IPS-18a (cell line): ENCODE measurements around the gene HBS1L.

Source experiments
- H3K27ac ChIP-seq: one replicate; pipeline ENCODE4 v1.5.1; 2013; ENCODE audit warnings: low read length
- H3K27me3 ChIP-seq: one replicate; pipeline ENCODE4 v1.6.1; 2013; ENCODE audit warnings: mild to moderate bottlenecking, low read length; ENCODE audit not compliant: control insufficient read depth, insufficient read depth
- H3K36me3 ChIP-seq: one replicate; pipeline ENCODE4 v1.6.1; 2013; ENCODE audit warnings: low read depth, low read length; ENCODE audit not compliant: control insufficient read depth
- H3K4me1 ChIP-seq: one replicate; pipeline ENCODE4 v1.6.1; 2013; ENCODE audit warnings: low read depth, low read length; ENCODE audit not compliant: control insufficient read depth
- H3K4me3 ChIP-seq: one replicate; pipeline ENCODE4 v1.5.1; 2013; ENCODE audit warnings: low read length
- H3K9ac ChIP-seq: one replicate; pipeline ENCODE4 v1.6.1; 2013; ENCODE audit warnings: mild to moderate bottlenecking, low read length, moderate library complexity
- H3K9me3 ChIP-seq: one replicate; pipeline ENCODE4 v1.6.1; 2013; ENCODE audit warnings: low read depth, low read length; ENCODE audit not compliant: control insufficient read depth

The HBS1L gene

GRCh38 chr6:135054569-135055498 lies at the start of gene HBS1L:
TSS of gene HBS1L (minus strand) at chr6:135054822. CDS start at chr6:135054691, 131 bp downstream.
- no peaks in the 10 kb centered on the region for H3K9me3 ChIP-seq
- no peaks in the 10 kb centered on the region for H3K4me1 ChIP-seq
- peak within 1 kb of the TSS; percentile 89 for H3K27ac ChIP-seq
- peaks cover 3% of the 10 kb centered on the region for H3K36me3 ChIP-seq
- H3K4me3 ChIP-seq, result peak within 1 kb of the TSS; percentile 91
- no peaks in the 10 kb centered on the region for H3K27me3 ChIP-seq
- H3K9ac ChIP-seq, result peak within 1 kb of the TSS; percentile 95

- Histone ChIP-seq H3K4me3 (no peak overlapping the region), H3K36me3 (no peaks in the 10 kb centered on the region), H3K9me3 (no peaks in the 10 kb centered on the region), H3K27ac (no peak overlapping the region), H3K27me3 (no peaks in the 10 kb centered on the region), H3K9ac (no peak overlapping the region), H3K4me1 (no peaks in the 10 kb centered on the region)
Observed at GRCh38 chr6:135104199-135104598, 49.6 kb upstream of the HBS1L start.

- no peaks in the 10 kb centered on the region for H3K4me1 ChIP-seq
- no peak overlapping the region for H3K4me3 ChIP-seq
- no peaks in the 10 kb centered on the region for H3K27me3 ChIP-seq
- H3K27ac ChIP-seq, result no peak overlapping the region
- no peaks in the 10 kb centered on the region for H3K9me3 ChIP-seq
- H3K9ac ChIP-seq, result no peak overlapping the region
- H3K36me3 ChIP-seq, result no peaks in the 10 kb centered on the region
Observed at GRCh38 chr6:135102191-135102590, 47.6 kb upstream of the HBS1L start.

DNA sequence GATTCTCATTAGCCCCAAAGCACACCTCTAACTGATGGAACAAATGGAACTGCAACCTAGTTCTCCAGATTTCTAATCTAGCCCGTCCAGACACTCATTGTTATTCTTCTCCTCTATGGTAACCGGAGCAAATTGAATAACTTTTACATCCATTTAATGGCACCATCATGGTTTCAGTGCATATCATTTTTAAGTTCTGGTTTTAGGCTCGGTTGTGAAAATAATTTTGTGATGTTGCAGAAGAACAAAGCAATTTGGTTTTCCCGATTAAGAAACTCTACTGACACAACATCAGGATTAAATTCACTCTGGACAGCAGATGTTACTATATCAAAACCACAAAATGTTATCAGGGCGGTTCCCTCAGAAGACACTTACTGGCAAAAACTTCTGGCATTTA lies 42.5 kb upstream of the HBS1L start:
- Histone ChIP-seq H3K9me3 (no peaks in the 10 kb centered on the region), H3K27ac (no peak overlapping the region), H3K9ac (no peak overlapping the region), H3K27me3 (no peaks in the 10 kb centered on the region), H3K4me1 (no peaks in the 10 kb centered on the region), H3K4me3 (no peak overlapping the region), H3K36me3 (no peaks in the 10 kb centered on the region)

DNA sequence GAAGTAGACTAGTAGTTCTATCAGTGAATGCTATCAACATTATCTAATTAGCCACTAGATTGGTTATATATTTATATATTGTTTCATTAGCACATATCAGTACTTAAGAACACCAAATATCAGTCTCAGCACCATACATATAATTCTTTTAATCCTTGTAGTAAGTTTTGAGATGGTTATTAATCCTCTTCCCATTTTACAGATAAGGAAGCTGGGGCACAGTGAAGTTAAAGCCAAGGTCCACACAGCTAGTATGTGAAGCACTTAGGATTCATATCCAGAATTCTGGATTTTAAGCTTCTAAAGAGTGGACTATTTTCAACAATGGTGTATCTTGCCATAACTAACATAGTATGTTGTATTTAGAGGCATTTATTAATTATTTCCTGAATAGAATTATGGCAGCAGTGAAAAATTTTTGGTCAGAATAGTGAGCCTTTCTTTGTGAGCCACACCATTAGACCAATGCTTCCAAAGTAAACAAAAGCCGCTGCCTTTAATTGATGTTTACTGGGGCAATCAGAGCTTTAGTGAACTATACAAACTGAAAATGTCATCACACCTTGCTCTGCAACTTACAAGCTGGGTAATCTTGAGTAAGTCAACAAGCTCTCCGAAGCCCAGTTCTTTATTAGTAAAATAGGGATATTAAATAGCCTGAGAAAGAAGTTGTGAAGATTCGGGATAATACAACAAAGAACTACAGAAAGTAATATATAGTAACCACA lies 41.9 kb upstream of the HBS1L start:
- H3K4me1 ChIP-seq, result no peaks in the 10 kb centered on the region
- no peak overlapping the region for H3K4me3 ChIP-seq
- no peaks in the 10 kb centered on the region for H3K9me3 ChIP-seq
- no peak overlapping the region for H3K27ac ChIP-seq
- H3K36me3 ChIP-seq, result no peaks in the 10 kb centered on the region
- H3K27me3 ChIP-seq, result no peaks in the 10 kb centered on the region
- H3K9ac ChIP-seq, result no peak overlapping the region

DNA sequence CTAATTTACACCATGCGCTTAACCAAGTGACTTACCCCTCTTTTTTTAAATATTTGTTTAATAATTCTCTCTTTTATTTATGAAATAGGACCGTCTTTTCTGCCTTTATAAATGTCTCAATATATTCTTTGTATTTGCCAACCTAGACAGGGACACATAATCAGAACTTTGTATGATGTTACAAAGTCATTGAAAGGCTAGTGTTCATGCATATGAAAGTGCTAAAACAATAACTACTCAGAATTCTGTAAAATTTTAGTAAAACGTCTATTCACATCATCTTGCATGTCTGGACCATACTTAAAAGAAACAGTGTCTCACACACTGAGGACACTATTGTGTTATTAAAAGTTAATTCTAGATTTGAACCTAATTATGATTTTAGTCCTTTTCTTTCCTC lies 41.1 kb upstream of the HBS1L start:
- Histone ChIP-seq H3K36me3 (no peaks in the 10 kb centered on the region), H3K4me1 (no peaks in the 10 kb centered on the region), H3K9me3 (no peaks in the 10 kb centered on the region), H3K4me3 (no peak overlapping the region), H3K27ac (no peak overlapping the region), H3K27me3 (no peaks in the 10 kb centered on the region), H3K9ac (no peak overlapping the region)

DNA sequence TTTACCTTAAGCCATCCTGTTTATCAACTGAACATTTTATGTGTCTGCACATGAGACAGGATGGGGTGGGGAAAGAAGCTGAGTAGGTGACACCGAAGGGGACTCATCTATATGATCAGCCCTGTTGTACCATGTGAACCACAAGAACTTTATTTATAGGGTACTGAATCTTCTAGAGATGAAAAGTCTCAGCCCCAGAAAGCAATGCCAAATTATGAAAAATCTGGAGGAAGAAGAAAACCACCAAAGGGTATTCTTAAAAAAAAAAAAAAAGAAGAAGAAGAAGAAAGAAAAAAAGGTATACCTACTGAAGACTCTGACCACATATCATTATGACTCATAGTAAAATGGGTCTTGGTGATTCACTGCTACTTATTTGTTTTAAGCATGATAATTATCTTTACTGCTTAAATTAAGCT lies 39.8 kb upstream of the HBS1L start:
- Histone ChIP-seq H3K36me3 (no peaks in the 10 kb centered on the region), H3K27me3 (no peaks in the 10 kb centered on the region), H3K27ac (no peak overlapping the region), H3K4me1 (no peaks in the 10 kb centered on the region), H3K4me3 (no peak overlapping the region), H3K9me3 (no peaks in the 10 kb centered on the region), H3K9ac (no peak overlapping the region)

DNA sequence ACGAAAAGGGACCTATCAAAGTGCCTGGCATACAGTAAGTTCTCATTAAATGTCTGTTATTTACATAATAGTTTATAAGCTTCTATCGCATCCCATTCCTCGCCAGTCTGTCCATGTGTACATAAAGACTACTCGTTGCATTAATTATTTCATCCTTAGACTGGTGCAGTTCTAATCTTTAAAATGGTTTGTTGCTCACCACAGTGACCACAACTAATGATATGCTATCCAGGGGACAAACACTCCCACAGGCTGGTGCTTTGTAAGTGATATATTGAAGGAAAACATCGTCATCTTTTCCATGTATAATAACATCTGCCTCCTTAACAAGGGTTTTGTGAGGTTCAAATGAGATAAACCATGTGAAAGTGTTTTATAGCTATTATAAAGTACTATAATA lies 39.0 kb upstream of the HBS1L start:
- Histone ChIP-seq H3K27ac (no peak overlapping the region), H3K9ac (no peak overlapping the region), H3K4me1 (peaks cover 3% of the 10 kb centered on the region), H3K27me3 (no peaks in the 10 kb centered on the region), H3K36me3 (no peaks in the 10 kb centered on the region), H3K4me3 (no peak overlapping the region), H3K9me3 (no peaks in the 10 kb centered on the region)

GRCh38 chr6:135092724-135093123 lies 38.1 kb upstream of the HBS1L start:
- Histone ChIP-seq H3K9me3 (no peaks in the 10 kb centered on the region), H3K27me3 (no peaks in the 10 kb centered on the region), H3K9ac (no peak overlapping the region), H3K27ac (no peak overlapping the region), H3K4me3 (no peak overlapping the region), H3K36me3 (no peaks in the 10 kb centered on the region), H3K4me1 (peaks cover 3% of the 10 kb centered on the region)

- Histone ChIP-seq H3K9ac (no peak overlapping the region), H3K9me3 (no peaks in the 10 kb centered on the region), H3K27ac (no peak overlapping the region), H3K36me3 (no peaks in the 10 kb centered on the region), H3K4me3 (no peak overlapping the region), H3K27me3 (no peaks in the 10 kb centered on the region), H3K4me1 (peaks cover 3% of the 10 kb centered on the region)
Observed at GRCh38 chr6:135090819-135091218, 36.2 kb upstream of the HBS1L start.

- Histone ChIP-seq H3K36me3 (no peaks in the 10 kb centered on the region), H3K9me3 (no peaks in the 10 kb centered on the region), H3K9ac (no peak overlapping the region), H3K4me1 (peaks cover 3% of the 10 kb centered on the region), H3K4me3 (no peak overlapping the region), H3K27ac (no peak overlapping the region), H3K27me3 (no peaks in the 10 kb centered on the region)
Observed at GRCh38 chr6:135089901-135090300, 35.3 kb upstream of the HBS1L start.
